A549 (cell line): Measurements from ENCODE around the gene SPATA16.

Experiments
- CBX2 ChIP-seq: fragments of 200-600 bp; sonication (generic); IDR thresholded peaks from 2 replicates; pipeline ENCODE4 v1.6.1; 2016; ENCODE audit warnings: low read depth, mild to moderate bottlenecking, borderline replicate concordance
- CTCF ChIP-seq: fragments of >200 bp; sonication (Bioruptor Twin); formaldehyde crosslinking; IDR thresholded peaks from 3 replicates; pipeline ENCODE4 v1.5.1; 2016
- ELK1 ChIP-seq: fragments of 150-350 bp; IDR thresholded peaks from 2 replicates; pipeline ENCODE4 v1.6.1; 2014; ENCODE audit warnings: low read depth, mild to moderate bottlenecking, low read length
- FOSL2 ChIP-seq, 2 experiments: fragments of 450-650 bp in 1 of 2; fragments of >200 bp in 1 of 2; sonication (Bioruptor Twin) in 1 of 2; formaldehyde crosslinking; IDR thresholded peaks; 2 replicates each; pipeline versions ENCODE4 v1.5.0 to v1.6.1; 2016 to 2020; ENCODE audit warnings: mild to moderate bottlenecking in 1 of 2, moderate library complexity in 1 of 2
- MAFK ChIP-seq: fragments of 450-650 bp; IDR thresholded peaks from 2 replicates; pipeline ENCODE4 v1.6.1; 2014; ENCODE audit not compliant: partially characterized antibody
- MAX ChIP-seq: IDR thresholded peaks from 2 replicates; pipeline ENCODE4 v1.6.1; 2012
- POLR2A ChIP-seq: IDR thresholded peaks from 2 replicates; pipeline ENCODE4 v1.6.1; 2012; ENCODE audit warnings: mild to moderate bottlenecking, low read length
- RAD21 ChIP-seq, 2 experiments: fragments of >200 bp in 1 of 2; sonication (Bioruptor Twin) in 1 of 2; formaldehyde crosslinking in 1 of 2; IDR thresholded peaks in 1 of 2; conservative IDR thresholded peaks in 1 of 2; 2 replicates in 1 of 2; 3 replicates in 1 of 2; pipeline ENCODE4 v1.6.1; 2012 to 2018; ENCODE audit warnings: inconsistent platforms in 1 of 2
- RNF2 ChIP-seq: fragments of 200-600 bp; sonication (generic); IDR thresholded peaks from 2 replicates; pipeline ENCODE4 v1.6.1; 2016; ENCODE audit warnings: low read depth, mild to moderate bottlenecking, antibody characterized with exemption, moderate library complexity, borderline replicate concordance
- SMC3 ChIP-seq: fragments of >200 bp; sonication (Bioruptor Twin); formaldehyde crosslinking; IDR thresholded peaks from 3 replicates; pipeline ENCODE4 v1.6.1; 2018; ENCODE audit warnings: inconsistent platforms

- TF ChIP-seq POLR2A (no peak), FOSL2 (IDR thresholded peaks at IDR 0.05) (no peak), FOSL2 (CRISPR knock-in tag; IDR thresholded peaks at IDR 0.05) (no peak), ELK1 (no peak), CTCF (no peak), MAFK (no peak), RNF2 (no peak), CBX2 (no peak), RAD21 (conservative IDR thresholded peaks at IDR 0.05 in 1 of 2, IDR thresholded peaks at IDR 0.05 in 1 of 2) (no peak), SMC3 (no peak), MAX (no peak)
Observed at GRCh38 chr3:172953571-172953970, 187.5 kb downstream of the SPATA16 start.
